Ovary (tissue), 9 donors: ENCODE data around the gene R3HDM1. TPM values are rescaled to one million over a fixed set of nuclear protein-coding genes. Genes with fewer than 3 reads are reported as not detected.
"Not testable (repeated sequence)": the region's sequence is repeated elsewhere in the genome, so short reads cannot be mapped to it uniquely, and the experiment has no call there.

Source experiments
- DNase-seq, 5 donors: peaks; one replicate each; pipeline ENCODE4 v3.0.0-alpha.2; 2019 to 2020
- H3K27ac ChIP-seq, 2 donors: fragments of 200-600 bp; one replicate each; pipeline versions ENCODE4 v1.5.1 to v1.8.0; 2019 to 2022
- H3K27me3 ChIP-seq: fragments of 200-600 bp; one replicate; pipeline ENCODE4 v1.8.0; 2022
- H3K36me3 ChIP-seq: fragments of 200-600 bp; sonication (generic); one replicate; pipeline ENCODE4 v1.5.1; 2019
- H3K4me1 ChIP-seq: one replicate; pipeline ENCODE4 v1.8.1; 2013; ENCODE audit warnings: mild to moderate bottlenecking, moderate library complexity; ENCODE audit not compliant: insufficient read depth
- H3K4me3 ChIP-seq: fragments of 200-600 bp; sonication (generic); one replicate; pipeline ENCODE4 v1.5.1; 2017
- H3K9me3 ChIP-seq, 2 donors: fragments of 200-600 bp in 1 of 2; sonication (generic) in 1 of 2; one replicate each; pipeline versions ENCODE4 v1.5.1 to v1.8.1; 2013 to 2019; ENCODE audit warnings: mild to moderate bottlenecking in 1 of 2, moderate library complexity in 1 of 2
- EP300 ChIP-seq: sonication (generic); formaldehyde crosslinking; IDR thresholded peaks from one replicate; pipeline ENCODE4 v1.6.1; 2017; ENCODE audit warnings: antibody characterized with exemption
- POLR2A ChIP-seq: fragments of 450-650 bp; IDR thresholded peaks from one replicate; pipeline ENCODE4 v1.6.1; 2017; ENCODE audit warnings: antibody characterized with exemption, mild to moderate bottlenecking, moderate library complexity
- WGBS, 3 donors: extraction: QIAGEN DNeasy Blood & Tissue Kit in 1 of 3; methylation state at CpG; one replicate each; pipeline versions ENCODE4 v1.1.5 to v1.1.7; 2013 to 2017; 5-methylcytosine and 5-hydroxymethylcytosine counted together
- intact Hi-C, 4 donors: fragments of 100-400 bp; cut with DNase I; formaldehyde crosslinking; loops; one replicate each; pipeline versions ENCODE4 v1.11.0 to v1.15.1; 2022 to 2023
- polyA plus RNA-seq, 2 donors: library from polyadenylated mRNA; stranded (reverse); fragments of 200-250 nt in 1 of 2; fragments of 350-450 nt in 1 of 2; fragmentation: Illumina TruSeq in 1 of 2; extraction: RNeasy Lipid Tissue Mini Kit (QIAGEN cat#74804) in 1 of 2; gene quantifications; one replicate each; pipeline ENCODE4 v1.2.3, GENCODE V29; 2013 to 2014
- total RNA-seq, 7 donors: library from RNA; depleted of rRNA in 2 of 7; stranded (reverse); fragments of >200 nt in 2 of 7; fragmentation: NEBNext Ultra II Directional in 3 of 7; extraction: Animal tissue kit (Norgen Biotek cat#: 25700) in 3 of 7; gene quantifications; one replicate each; pipeline versions ENCODE4 v1.1.0 to v1.2.4, GENCODE V29; 2016 to 2023
- TF ChIP-seq, protein P1 (sequence below), 3 donors: fragments of 450-650 bp in 2 of 3; fragments of 200-600 bp in 1 of 3; IDR thresholded peaks; one replicate each; pipeline versions ENCODE4 v1.5.1 to v1.8.0; 2016 to 2022; ENCODE audit warnings: antibody characterized with exemption in 3 of 3, mild to moderate bottlenecking in 1 of 3
- donor health status: DM: no; HTN: no; CAD: no; lungs with moderate emphysema.
- donor health status: DM: no; HTN: no; CAD: no.
- donor health status: Bipolar disorder and iron deficiency.
- donor health status: DM: yes; HTN: yes; CAD: no.
- donor health status: DM: no; HTN: no; CAD: no.
- donor health status: DM: yes; HTN: yes; CAD: no.

Gene R3HDM1
- total and polyA plus RNA-seq, 9 donors, result 8.9 to 34.4 (median 19.0) TPM

DNA sequence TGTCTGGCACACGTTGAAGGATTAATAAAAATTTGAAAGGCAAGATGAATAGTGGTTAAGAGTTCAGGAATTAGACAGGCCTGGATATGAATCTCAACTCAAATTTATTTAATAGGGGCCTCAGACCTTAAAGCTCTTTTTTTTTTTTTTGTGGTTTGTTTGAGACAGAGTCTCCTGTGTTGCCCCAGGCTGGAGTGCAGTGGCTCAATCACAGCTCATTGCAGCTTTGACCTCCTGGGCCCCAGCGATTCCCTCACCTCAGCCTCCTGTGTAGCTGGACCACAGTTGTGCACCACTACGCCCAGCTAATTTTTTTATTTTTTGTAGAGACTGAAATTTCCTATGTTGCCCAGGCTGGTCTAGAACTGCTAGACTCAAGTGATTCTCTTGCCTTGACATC, 3.3 kb upstream of the R3HDM1 start:
- TF ChIP-seq POLR2A (no peak), EP300 (no peak)
- TF ChIP-seq, protein P1, sequence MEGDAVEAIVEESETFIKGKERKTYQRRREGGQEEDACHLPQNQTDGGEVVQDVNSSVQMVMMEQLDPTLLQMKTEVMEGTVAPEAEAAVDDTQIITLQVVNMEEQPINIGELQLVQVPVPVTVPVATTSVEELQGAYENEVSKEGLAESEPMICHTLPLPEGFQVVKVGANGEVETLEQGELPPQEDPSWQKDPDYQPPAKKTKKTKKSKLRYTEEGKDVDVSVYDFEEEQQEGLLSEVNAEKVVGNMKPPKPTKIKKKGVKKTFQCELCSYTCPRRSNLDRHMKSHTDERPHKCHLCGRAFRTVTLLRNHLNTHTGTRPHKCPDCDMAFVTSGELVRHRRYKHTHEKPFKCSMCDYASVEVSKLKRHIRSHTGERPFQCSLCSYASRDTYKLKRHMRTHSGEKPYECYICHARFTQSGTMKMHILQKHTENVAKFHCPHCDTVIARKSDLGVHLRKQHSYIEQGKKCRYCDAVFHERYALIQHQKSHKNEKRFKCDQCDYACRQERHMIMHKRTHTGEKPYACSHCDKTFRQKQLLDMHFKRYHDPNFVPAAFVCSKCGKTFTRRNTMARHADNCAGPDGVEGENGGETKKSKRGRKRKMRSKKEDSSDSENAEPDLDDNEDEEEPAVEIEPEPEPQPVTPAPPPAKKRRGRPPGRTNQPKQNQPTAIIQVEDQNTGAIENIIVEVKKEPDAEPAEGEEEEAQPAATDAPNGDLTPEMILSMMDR (IDR thresholded peaks at IDR 0.05), result no peak
- no peak for DNase-seq
- Histone ChIP-seq H3K27me3 (no peaks in the 10 kb centered on the region), H3K27ac (no peak overlapping the region), H3K36me3 (no peaks in the 10 kb centered on the region), H3K4me1 (peaks cover 4% of the 10 kb centered on the region), H3K9me3 (no peaks in the 10 kb centered on the region), H3K4me3 (no peak overlapping the region)
- intact Hi-C loops, result no loop called here
- 92 to 96% (median 93%) methylated on average over 3 of the region's 3 CpGs for WGBS, 3 donors

DNA sequence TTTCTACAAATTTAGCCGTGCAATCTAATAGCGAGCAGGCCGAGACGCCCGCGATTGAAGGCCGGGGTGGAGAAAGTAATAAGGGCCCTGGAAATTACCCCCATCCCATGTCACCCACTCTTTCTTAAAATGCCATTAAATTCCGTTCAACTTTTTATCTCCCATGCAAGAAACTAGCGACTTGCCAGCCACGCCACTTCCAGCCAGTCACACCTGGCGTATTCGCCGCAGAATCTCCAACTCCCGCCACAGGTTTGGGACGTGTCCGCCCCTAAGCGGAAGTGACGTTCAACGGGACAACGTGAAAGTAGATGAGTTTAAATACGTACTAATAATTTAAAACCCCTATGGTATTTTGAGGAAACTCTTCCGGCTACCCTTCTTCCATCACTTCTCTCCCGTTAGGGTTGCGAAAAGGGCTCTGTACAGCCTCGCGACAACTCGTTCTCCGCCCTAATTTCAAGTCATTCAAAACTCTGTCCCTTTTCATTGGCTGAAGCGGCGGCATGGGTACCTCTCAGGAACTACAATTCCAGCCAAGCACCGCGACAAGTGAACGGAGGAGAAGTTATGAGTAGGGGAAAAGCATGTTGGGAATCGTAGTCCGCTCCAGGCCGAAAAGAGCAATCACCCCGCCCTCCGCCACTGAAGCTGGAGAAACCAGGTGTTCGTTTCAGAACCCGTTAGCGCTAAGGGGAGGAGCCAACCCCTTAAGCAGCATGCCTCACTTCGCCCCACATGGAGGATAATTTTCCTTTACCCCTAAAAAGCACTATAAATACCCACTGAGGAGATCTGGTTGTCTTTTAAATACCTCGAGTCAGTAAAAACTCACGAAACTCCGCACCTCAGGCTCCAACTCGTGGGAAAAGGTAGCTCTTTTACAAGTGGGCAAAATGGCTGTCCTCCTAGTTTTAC, 712 bp upstream of the R3HDM1 start, which contains the start of gene ZRANB3:
ZRANB3 (minus strand) TSS at position 906 of the 918 bp plus-strand sequence.
- Histone ChIP-seq H3K4me3 (peak within 1 kb of the TSS; percentile 74), H3K27ac (peak within 1 kb of the TSS; percentile 78 to 88), H3K9me3 (no peaks in the 10 kb centered on the region), H3K36me3 (no peaks in the 10 kb centered on the region), H3K27me3 (no peaks in the 10 kb centered on the region), H3K4me1 (peaks cover 4% of the 10 kb centered on the region)
- DNase-seq, result peak; percentile 90 to 94 (median 91)
- WGBS, 3 donors, result 0 to 1% (median 1%) methylated on average over 46 of the region's 46 CpGs
- intact Hi-C loops, result no loop called here
- TF ChIP-seq EP300, result no peak
- peak; percentile 31 for TF ChIP-seq POLR2A

DNA sequence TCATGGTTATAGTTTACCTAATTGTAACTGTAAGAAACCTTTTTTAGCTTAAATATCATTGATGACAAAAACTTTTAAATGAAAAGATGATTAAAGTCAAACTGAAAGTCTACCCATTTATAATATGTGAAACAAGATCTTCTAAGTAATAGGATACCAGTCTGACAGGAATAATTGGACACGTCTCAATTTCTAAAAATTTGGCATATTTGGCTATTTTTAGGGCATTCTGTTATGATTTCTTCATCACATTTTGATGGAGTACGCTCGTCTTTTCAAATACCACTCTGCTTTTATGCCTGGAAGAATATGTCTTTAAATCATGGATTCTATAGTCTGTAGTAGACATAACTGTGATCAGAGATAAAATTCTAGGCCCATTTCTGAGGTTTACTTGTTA, 1.3 kb downstream of the R3HDM1 start:
- intact Hi-C loops, result no loop called here
- WGBS, 3 donors, result 55 to 64% (median 57%) methylated on average over 3 of the region's 3 CpGs
- Histone ChIP-seq H3K27me3 (no peaks in the 10 kb centered on the region), H3K9me3 (no peaks in the 10 kb centered on the region), H3K4me1 (peaks cover 4% of the 10 kb centered on the region), H3K4me3 (no peak overlapping the region), H3K27ac (no peak overlapping the region), H3K36me3 (no peaks in the 10 kb centered on the region)
- no peak for TF ChIP-seq EP300
- TF ChIP-seq POLR2A, result no peak
- TF ChIP-seq, protein P1 (IDR thresholded peaks at IDR 0.05), result no peak
- DNase-seq, result no peak

DNA sequence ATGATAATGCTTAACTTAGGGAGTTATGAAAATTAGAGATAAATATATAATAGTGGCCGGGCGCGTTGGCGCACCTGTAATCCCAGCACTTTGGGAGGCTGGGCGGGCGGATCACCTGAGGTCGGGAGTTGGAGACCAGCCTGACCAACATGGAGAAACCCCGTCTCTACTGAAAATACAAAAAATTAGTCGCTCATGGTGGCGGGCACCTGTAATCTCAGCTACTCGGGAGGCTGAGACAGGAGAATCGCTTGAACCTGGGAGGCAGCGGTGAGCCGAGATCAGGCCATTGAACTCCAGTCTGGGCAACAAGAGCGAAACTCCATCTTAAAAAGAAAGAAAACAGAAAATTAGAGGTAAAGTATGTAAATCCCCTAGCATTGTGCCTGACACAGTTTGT, 2.3 kb downstream of the R3HDM1 start:
- H3K9me3 ChIP-seq, DNase-seq, H3K27ac ChIP-seq, intact Hi-C loops, H3K36me3 ChIP-seq, H3K27me3 ChIP-seq, H3K4me3 ChIP-seq, H3K4me1 ChIP-seq: not testable (repeated sequence)
- WGBS, 3 donors, result 96 to 97% (median 97%) methylated on average over 15 of the region's 15 CpGs

DNA sequence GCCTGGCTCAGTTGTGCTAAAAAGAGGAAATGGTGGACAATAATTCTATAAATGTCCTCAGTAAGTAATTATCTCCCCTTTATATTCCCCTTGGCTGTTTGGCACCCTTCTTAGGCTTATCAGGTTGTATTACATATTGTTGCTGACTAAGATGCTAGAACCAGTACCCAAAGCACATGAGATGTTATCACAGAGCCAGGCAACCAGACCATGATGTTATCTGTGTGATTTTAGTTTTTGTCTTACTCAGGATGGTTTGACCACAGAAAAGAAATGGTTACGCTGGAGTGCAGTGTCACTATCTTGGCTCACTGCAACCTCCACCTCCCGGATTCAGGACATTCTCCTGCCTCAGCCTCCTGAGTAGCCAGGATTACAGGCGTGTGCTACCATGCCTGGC, 15.2 kb downstream of the R3HDM1 start:
- no peak for TF ChIP-seq POLR2A
- TF ChIP-seq, protein P1 (IDR thresholded peaks at IDR 0.05), result no peak
- TF ChIP-seq EP300, result no peak
- no peaks in the 10 kb centered on the region for H3K4me1 ChIP-seq
- H3K36me3 ChIP-seq, result no peaks in the 10 kb centered on the region
- no peak overlapping the region for H3K4me3 ChIP-seq
- H3K9me3 ChIP-seq, result no peaks in the 10 kb centered on the region
- DNase-seq, result no peak
- intact Hi-C loops, result no loop called here
- WGBS, 3 donors, result 91 to 97% (median 96%) methylated on average over 3 of the region's 3 CpGs
- H3K27me3 ChIP-seq, result no peaks in the 10 kb centered on the region
- no peak overlapping the region for H3K27ac ChIP-seq
